Measurements from ENCODE around the gene ADGRG6. TPM values are rescaled to one million over a fixed set of nuclear protein-coding genes. Genes with fewer than 3 reads are reported as not detected.
"Not testable (repeated sequence)": the region's sequence is repeated elsewhere in the genome, so short reads cannot be mapped to it uniquely, and the experiment has no call there.

ADGRG6 gene
- polyA plus RNA-seq, 1 donor from 2014 or later: not detected

GRCh38 chr6:142426444-142427132 lies 124.8 kb downstream of the ADGRG6 start:
- H3K27me3 Mint-ChIP-seq, H3K4me3 Mint-ChIP-seq, H3K36me3 Mint-ChIP-seq, H3K9me3 Mint-ChIP-seq, H3K27ac Mint-ChIP-seq, H3K4me1 Mint-ChIP-seq: not testable (repeated sequence)

GRCh38 chr6:142428468-142428867 lies 126.7 kb downstream of the ADGRG6 start:
- H3K27me3 Mint-ChIP-seq, H3K9me3 Mint-ChIP-seq, H3K36me3 Mint-ChIP-seq, H3K4me3 Mint-ChIP-seq, H3K4me1 Mint-ChIP-seq, H3K27ac Mint-ChIP-seq: not testable (repeated sequence)

DNA sequence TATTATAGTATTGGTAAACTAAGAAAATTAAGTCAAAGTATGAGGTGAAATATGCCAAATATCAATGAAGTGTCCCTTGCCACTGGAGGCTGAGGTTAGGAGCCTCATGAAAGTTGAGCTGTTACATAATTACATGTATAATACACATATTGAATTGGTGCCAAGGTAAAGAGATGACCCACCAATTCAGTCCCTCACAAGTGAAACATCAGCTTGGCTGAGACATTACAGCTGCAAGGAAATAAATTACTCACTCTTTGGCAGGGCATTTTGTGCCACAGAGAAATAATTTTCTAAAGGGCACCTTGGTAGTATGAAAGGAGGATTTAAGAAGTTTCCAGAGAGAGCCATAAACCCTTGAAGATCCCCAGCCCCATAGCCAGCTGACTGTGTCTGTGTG lies 127.4 kb downstream of the ADGRG6 start:
- Mint-ChIP-seq H3K27ac (no peak overlapping the region), H3K4me1 (no peaks in the 10 kb centered on the region), H3K4me3 (no peak overlapping the region), H3K9me3 (peaks cover 0 to 3% (median 2%) of the 10 kb centered on the region in 3 donors), H3K36me3 (no peaks in the 10 kb centered on the region), H3K27me3 (no peaks in the 10 kb centered on the region)

GRCh38 chr6:142433419-142433818 lies 131.6 kb downstream of the ADGRG6 start:
- no peak overlapping the region for H3K27ac Mint-ChIP-seq
- no peaks in the 10 kb centered on the region for H3K36me3 Mint-ChIP-seq
- H3K4me3 Mint-ChIP-seq: no peak overlapping the region
- no peaks in the 10 kb centered on the region for H3K9me3 Mint-ChIP-seq
- H3K4me1 Mint-ChIP-seq: peaks cover 0 to 3% (median 0%) of the 10 kb centered on the region in 3 donors
- no peaks in the 10 kb centered on the region for H3K27me3 Mint-ChIP-seq

GRCh38 chr6:142438898-142439297 lies 137.1 kb downstream of the ADGRG6 start:
- H3K36me3 Mint-ChIP-seq: no peaks in the 10 kb centered on the region
- H3K27ac Mint-ChIP-seq: no peak overlapping the region
- H3K4me3 Mint-ChIP-seq: no peak overlapping the region
- peaks cover 0 to 3% (median 0%) of the 10 kb centered on the region in 3 donors for H3K4me1 Mint-ChIP-seq
- H3K9me3 Mint-ChIP-seq: no peaks in the 10 kb centered on the region
- no peaks in the 10 kb centered on the region for H3K27me3 Mint-ChIP-seq

GRCh38 chr6:142440600-142441293 lies 138.9 kb downstream of the ADGRG6 start:
- H3K9me3 Mint-ChIP-seq: no peaks in the 10 kb centered on the region
- H3K36me3 Mint-ChIP-seq: no peaks in the 10 kb centered on the region
- peak overlapping the region in 1 of 3 donors; percentile 14 for H3K27ac Mint-ChIP-seq
- peaks cover 0 to 3% (median 0%) of the 10 kb centered on the region in 3 donors for H3K4me1 Mint-ChIP-seq
- no peak overlapping the region for H3K4me3 Mint-ChIP-seq
- no peaks in the 10 kb centered on the region for H3K27me3 Mint-ChIP-seq

DNA sequence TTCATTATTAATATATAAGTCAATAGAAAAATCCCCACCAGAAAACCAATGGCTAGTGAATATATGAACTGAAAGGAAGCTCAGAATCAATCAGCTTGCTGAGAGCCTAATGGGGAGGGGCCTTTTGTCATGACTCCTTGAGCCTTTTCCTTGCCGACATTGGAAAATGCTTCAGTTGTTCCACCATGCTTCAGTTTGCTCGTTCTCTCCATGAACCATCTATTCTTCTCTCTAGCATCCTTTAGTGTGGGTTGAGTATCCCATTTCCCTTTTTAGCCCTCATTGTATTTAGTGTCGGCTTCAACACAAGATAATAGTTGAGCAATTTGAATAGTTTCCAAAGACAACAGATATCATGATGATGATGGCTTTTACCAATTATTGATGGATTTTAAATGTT lies 139.9 kb downstream of the ADGRG6 start:
- Mint-ChIP-seq H3K36me3 (no peaks in the 10 kb centered on the region), H3K27ac (no peak overlapping the region), H3K9me3 (no peaks in the 10 kb centered on the region), H3K4me1 (no peaks in the 10 kb centered on the region), H3K27me3 (no peaks in the 10 kb centered on the region), H3K4me3 (no peak overlapping the region)

- H3K36me3 Mint-ChIP-seq: no peaks in the 10 kb centered on the region
- H3K27me3 Mint-ChIP-seq: no peaks in the 10 kb centered on the region
- H3K27ac Mint-ChIP-seq: no peak overlapping the region
- H3K4me1 Mint-ChIP-seq: no peaks in the 10 kb centered on the region
- H3K4me3 Mint-ChIP-seq: no peak overlapping the region
- peaks cover 0 to 2% (median 0%) of the 10 kb centered on the region in 3 donors for H3K9me3 Mint-ChIP-seq
Observed at GRCh38 chr6:142443102-142443501, 141.3 kb downstream of the ADGRG6 start.

DNA sequence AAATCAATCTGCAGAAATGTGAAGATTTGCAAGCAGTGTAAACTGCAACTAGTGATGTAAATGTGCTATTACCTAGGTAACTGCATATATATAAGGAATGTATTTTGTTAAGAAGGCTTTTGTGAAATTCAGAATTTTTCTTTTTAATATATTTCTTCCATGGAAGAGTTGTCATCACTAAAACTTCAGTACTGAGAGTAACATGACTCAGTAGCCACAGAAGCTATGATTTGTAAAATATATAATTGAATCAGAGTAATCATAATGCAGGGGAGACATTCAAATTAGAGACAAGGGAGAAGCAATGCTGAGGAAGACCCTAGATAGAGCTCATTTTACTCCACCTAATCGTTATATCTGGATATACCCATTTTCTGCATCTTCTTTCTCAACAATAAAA lies 141.7 kb downstream of the ADGRG6 start:
- peaks cover 0 to 2% (median 0%) of the 10 kb centered on the region in 3 donors for H3K9me3 Mint-ChIP-seq
- H3K27ac Mint-ChIP-seq: no peak overlapping the region
- H3K4me3 Mint-ChIP-seq: no peak overlapping the region
- no peaks in the 10 kb centered on the region for H3K4me1 Mint-ChIP-seq
- no peaks in the 10 kb centered on the region for H3K36me3 Mint-ChIP-seq
- H3K27me3 Mint-ChIP-seq: no peaks in the 10 kb centered on the region

DNA sequence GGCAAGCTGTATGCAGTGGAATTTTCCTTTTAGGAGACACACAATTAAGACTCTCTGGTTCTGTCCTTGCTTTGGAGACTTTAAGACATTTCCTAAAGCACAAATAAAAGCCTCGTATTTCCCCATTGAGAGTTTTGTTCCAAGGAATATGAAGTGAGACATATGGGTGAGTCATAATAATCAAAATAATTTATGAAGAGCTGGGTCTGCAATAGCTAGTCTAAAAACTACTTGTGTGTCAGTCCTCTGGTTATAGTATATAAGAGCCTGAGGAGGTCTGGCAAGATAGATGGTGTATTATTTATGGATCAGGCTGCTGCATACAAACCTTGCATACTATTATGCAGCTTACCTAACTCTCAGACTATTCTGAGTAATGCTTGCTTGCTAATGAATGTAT lies 142.6 kb downstream of the ADGRG6 start:
- Mint-ChIP-seq H3K27me3 (no peaks in the 10 kb centered on the region), H3K36me3 (no peaks in the 10 kb centered on the region), H3K4me3 (no peak overlapping the region), H3K27ac (no peak overlapping the region), H3K4me1 (no peaks in the 10 kb centered on the region), H3K9me3 (peaks cover 0 to 2% (median 0%) of the 10 kb centered on the region in 3 donors)

GRCh38 chr6:142444881-142445301 lies 143.1 kb downstream of the ADGRG6 start:
- Mint-ChIP-seq H3K27ac (no peak overlapping the region), H3K36me3 (no peaks in the 10 kb centered on the region), H3K4me3 (no peak overlapping the region), H3K27me3 (no peaks in the 10 kb centered on the region), H3K4me1 (no peaks in the 10 kb centered on the region), H3K9me3 (peaks cover 0 to 2% (median 0%) of the 10 kb centered on the region in 3 donors)

DNA sequence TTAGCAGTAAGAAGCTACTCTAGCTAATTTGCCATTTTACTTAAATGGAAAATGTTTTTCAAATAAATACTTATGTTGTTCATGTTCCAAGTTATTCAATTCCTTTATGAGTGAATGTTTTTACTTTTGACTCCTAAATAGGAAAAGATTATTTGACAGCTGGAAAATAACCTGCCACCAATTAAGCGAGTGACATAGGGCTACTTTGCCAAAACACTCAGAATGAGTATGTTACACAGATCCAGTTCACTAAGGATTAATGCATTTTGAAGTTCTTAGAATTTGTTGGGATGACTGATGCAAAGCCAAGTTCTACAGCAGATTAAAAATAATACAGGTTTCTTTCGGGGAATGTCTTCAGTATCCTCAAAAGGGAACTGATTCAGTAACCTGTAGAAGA lies 144.4 kb downstream of the ADGRG6 start:
- Mint-ChIP-seq H3K36me3 (no peaks in the 10 kb centered on the region), H3K9me3 (peaks cover 0 to 2% (median 0%) of the 10 kb centered on the region in 3 donors), H3K4me1 (no peaks in the 10 kb centered on the region), H3K27ac (no peak overlapping the region), H3K4me3 (no peak overlapping the region), H3K27me3 (peaks cover 2% of the 10 kb centered on the region)

- peaks cover 2% of the 10 kb centered on the region for H3K27me3 Mint-ChIP-seq
- no peaks in the 10 kb centered on the region for H3K4me1 Mint-ChIP-seq
Observed at GRCh38 chr6:142446576-142446975, 144.8 kb downstream of the ADGRG6 start.

GRCh38 chr6:142448091-142448729 lies 146.4 kb downstream of the ADGRG6 start:
- Mint-ChIP-seq H3K4me1 (no peaks in the 10 kb centered on the region), H3K27me3 (peaks cover 2% of the 10 kb centered on the region), H3K36me3 (no peaks in the 10 kb centered on the region), H3K27ac (no peak overlapping the region), H3K4me3 (no peak overlapping the region), H3K9me3 (peaks cover 0 to 2% (median 2%) of the 10 kb centered on the region in 3 donors)

More at GRCh38 chr6:142446576-142446975, 144.8 kb downstream of the ADGRG6 start:
- no peak overlapping the region for H3K4me3 Mint-ChIP-seq
- peaks cover 0 to 2% (median 2%) of the 10 kb centered on the region in 3 donors for H3K9me3 Mint-ChIP-seq
- no peak overlapping the region for H3K27ac Mint-ChIP-seq
- no peaks in the 10 kb centered on the region for H3K36me3 Mint-ChIP-seq

DNA sequence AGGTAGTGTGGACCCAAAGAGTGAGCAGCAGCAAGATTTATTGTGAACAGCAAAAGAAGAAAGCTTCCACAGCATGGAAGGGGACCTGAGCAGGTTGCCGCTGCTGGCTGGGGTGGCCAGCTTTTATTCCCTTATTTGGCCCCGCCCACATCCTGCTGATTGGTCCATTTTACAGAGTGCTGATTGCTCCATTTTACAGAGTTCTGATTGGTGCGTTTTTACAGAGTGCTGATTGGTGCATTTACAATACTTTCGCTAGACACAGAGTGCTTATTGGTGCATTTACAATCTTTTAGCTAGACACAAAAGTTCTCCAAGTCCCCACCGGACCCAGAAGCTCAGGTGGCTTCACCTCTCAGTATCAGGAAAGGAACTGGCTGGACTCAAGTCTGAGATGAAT lies 149.0 kb downstream of the ADGRG6 start:
- H3K4me1 Mint-ChIP-seq: not testable (repeated sequence)

More for the DNA sequence above, 149.0 kb downstream of the ADGRG6 start:
- not testable (repeated sequence) for H3K9me3 Mint-ChIP-seq, H3K4me3 Mint-ChIP-seq, H3K27me3 Mint-ChIP-seq, H3K27ac Mint-ChIP-seq, H3K36me3 Mint-ChIP-seq
